Measurements from ENCODE around the gene FAM229A. TPM values are rescaled to one million over a fixed set of nuclear protein-coding genes. Genes with fewer than 3 reads are reported as not detected.

The FAM229A gene
- polyA plus RNA-seq, 1 experiment: 2.4 TPM

- no peak overlapping the region for H3K4me3 ChIP-seq (ENCODE audit: low read depth, low read length)
- H3K27me3 ChIP-seq (ENCODE audit: control insufficient read depth, insufficient read depth, low read length): no peaks in the 10 kb centered on the region
- ChIA-PET CTCF (no interaction called here), POLR2A (no interaction called here)
- DNase-seq (ENCODE audit: low read depth): no peak
- TF ChIP-seq CTCF (IDR thresholded peaks at IDR 0.05; ENCODE audit: insufficient read depth, low read depth, low read length): no peak
- H3K36me3 ChIP-seq (ENCODE audit: control insufficient read depth, insufficient read depth, low read length): peaks cover 48% of the 10 kb centered on the region
These were observed 15.4 kb upstream of the FAM229A start for GRCh38 chr1:32377541-32378220.

GRCh38 chr1:32376199-32376598 is 13.9 kb upstream of the FAM229A start:
- ChIA-PET CTCF (no interaction called here), POLR2A (no interaction called here)
- Histone ChIP-seq H3K4me3 (ENCODE audit: low read depth, low read length) (no peak overlapping the region), H3K27me3 (ENCODE audit: control insufficient read depth, insufficient read depth, low read length) (no peaks in the 10 kb centered on the region), H3K36me3 (ENCODE audit: control insufficient read depth, insufficient read depth, low read length) (peaks cover 55% of the 10 kb centered on the region)
- no peak for DNase-seq (ENCODE audit: low read depth)
- no peak for TF ChIP-seq CTCF (IDR thresholded peaks at IDR 0.05; ENCODE audit: insufficient read depth, low read depth, low read length)

GRCh38 chr1:32373996-32374592 is 11.8 kb upstream of the FAM229A start:
- peaks cover 40% of the 10 kb centered on the region for H3K36me3 ChIP-seq (ENCODE audit: control insufficient read depth, insufficient read depth, low read length)
- no peak for DNase-seq (ENCODE audit: low read depth)

GRCh38 chr1:32372149-32372756 is 10.0 kb upstream of the FAM229A start:
- POLR2A ChIA-PET: interaction anchor here (0.6 kb wide), 1 partner anchor 81 kb away, joined by 3 read pairs; no protein-coding TSS in a partner anchor
- Histone ChIP-seq H3K4me3 (ENCODE audit: low read depth, low read length) (no peak overlapping the region), H3K36me3 (ENCODE audit: control insufficient read depth, insufficient read depth, low read length) (peaks cover 34% of the 10 kb centered on the region), H3K27me3 (ENCODE audit: control insufficient read depth, insufficient read depth, low read length) (no peaks in the 10 kb centered on the region)
- no peak for DNase-seq (ENCODE audit: low read depth)
- TF ChIP-seq CTCF (IDR thresholded peaks at IDR 0.05; ENCODE audit: insufficient read depth, low read depth, low read length): no peak
- CTCF ChIA-PET: interaction anchor here (0.5 to 2.1 kb wide), 3 partner anchors 28 to 173 kb away, joined by 3 to 6 read pairs (median 3); no protein-coding TSS in a partner anchor

More at GRCh38 chr1:32373996-32374592, 11.8 kb upstream of the FAM229A start:
- H3K4me3 ChIP-seq (ENCODE audit: low read depth, low read length): no peak overlapping the region
- CTCF ChIA-PET: interaction anchor here (0.8 to 2.1 kb wide), 3 partner anchors 14 to 139 kb away, joined by 3 to 6 read pairs (median 3); no protein-coding TSS in a partner anchor
- POLR2A ChIA-PET: no interaction called here
- H3K27me3 ChIP-seq (ENCODE audit: control insufficient read depth, insufficient read depth, low read length): no peaks in the 10 kb centered on the region
- no peak for TF ChIP-seq CTCF (IDR thresholded peaks at IDR 0.05; ENCODE audit: insufficient read depth, low read depth, low read length)

- CTCF ChIA-PET: no interaction called here
- Histone ChIP-seq H3K36me3 (ENCODE audit: control insufficient read depth, insufficient read depth, low read length) (peaks cover 31% of the 10 kb centered on the region), H3K4me3 (ENCODE audit: low read depth, low read length) (no peak overlapping the region), H3K27me3 (ENCODE audit: control insufficient read depth, insufficient read depth, low read length) (no peaks in the 10 kb centered on the region)
- no peak for DNase-seq (ENCODE audit: low read depth)
- POLR2A ChIA-PET: no interaction called here
- TF ChIP-seq CTCF (IDR thresholded peaks at IDR 0.05; ENCODE audit: insufficient read depth, low read depth, low read length): no peak
These were observed 5.8 kb upstream of the FAM229A start for GRCh38 chr1:32367912-32368635.
